HCT116 (cell line): ENCODE results near the gene DMXL1. TPM values are rescaled to one million over a fixed set of nuclear protein-coding genes. Genes with fewer than 3 reads are reported as not detected.

Experiments used
- ATAC-seq: fragments of 200-7000 bp; cut with Tn5 transposase; 2 replicates; pipeline ENCODE4 v1.9.1; 2020; ENCODE audit warnings: mild to moderate bottlenecking, moderate library complexity
- BruUV-seq: library from RNA; stranded (reverse); fragments of 400-500 nt; replicated peaks from 2 replicates; lab custom pipeline; 2021; lab: Mats Ljungman, UMichigan
- CTCF ChIA-PET: fragments of 300-600 bp; sonication (Branson Sonifier 250); formaldehyde crosslinking; loops from one replicate; lab custom pipeline; 2021; ENCODE audit warnings: antibody characterized with exemption; lab: Charles Lee
- POLR2A ChIA-PET: fragments of 300-600, 350-600 bp; sonication (Branson Sonifier 250); formaldehyde crosslinking; loops from one replicate; lab custom pipeline; 2021; ENCODE audit warnings: antibody characterized with exemption; lab: Charles Lee
- RAD21 ChIA-PET, 2 experiments: fragments of 300-600 bp; sonication (Branson Sonifier 250); formaldehyde crosslinking; loops; one replicate each; lab custom pipeline; 2023; ENCODE audit warnings: low total read pairs in 2 of 2; ENCODE audit not compliant: uncharacterized antibody in 2 of 2, unreplicated experiment in 2 of 2, low non-redundant PET in 1 of 2; lab: Charles Lee
- DNase-seq: peaks from one replicate; pipeline ENCODE4 v3.0.0-alpha.2; 2010; ENCODE audit warnings: low read depth, low spot score
- H2AFZ ChIP-seq: fragments of 200-600 bp; shearing (Covaris generic), sonication (generic); 2 replicates; pipeline ENCODE4 v1.6.1; 2017; ENCODE audit warnings: low read depth, mixed run types, mixed read lengths, antibody characterized with exemption, low read length; ENCODE audit not compliant: poor library complexity, severe bottlenecking
- H3K27ac ChIP-seq: 2 replicates; pipeline ENCODE4 v1.5.1; 2012; ENCODE audit warnings: low read depth, low read length
- H3K27me3 ChIP-seq: fragments of 200-600 bp; sonication (generic); 2 replicates; pipeline ENCODE4 v1.6.1; 2016; ENCODE audit warnings: mixed run types, low read length, mixed read lengths; ENCODE audit not compliant: insufficient read depth
- H3K36me3 ChIP-seq, 2 experiments: fragments of 200-500 bp in 1 of 2; fragments of 200-600 bp in 1 of 2; sonication (Bioruptor generic) in 1 of 2; sonication (generic) in 1 of 2; 2 replicates each; pipeline versions ENCODE4 v1.5.1 to v1.6.1; 2014 to 2016; ENCODE audit warnings: low read length in 2 of 2, inconsistent platforms in 1 of 2, mixed read lengths in 1 of 2, mixed run types in 1 of 2; ENCODE audit not compliant: insufficient read depth in 2 of 2, control insufficient read depth in 1 of 2
- H3K4me1 ChIP-seq, 2 experiments: fragments of 200-600 bp in 1 of 2; sonication (generic) in 1 of 2; 2 replicates each; pipeline versions ENCODE4 v1.5.1 to v1.6.1; 2012 to 2017; ENCODE audit warnings: low read length in 2 of 2, inconsistent platforms in 1 of 2, mild to moderate bottlenecking in 1 of 2, mixed read lengths in 1 of 2, mixed run types in 1 of 2, moderate library complexity in 1 of 2; ENCODE audit not compliant: insufficient read depth in 2 of 2, control insufficient read depth in 1 of 2
- H3K4me2 ChIP-seq: fragments of 200-600 bp; sonication (generic); 2 replicates; pipeline ENCODE4 v1.6.1; 2017; ENCODE audit warnings: mixed run types, low read length, mixed read lengths
- H3K4me3 ChIP-seq, 2 experiments: fragments of 200-600 bp in 1 of 2; sonication (generic) in 1 of 2; replicated peaks in 1 of 2; 2 replicates each; pipeline ENCODE4 v1.5.1; 2011 to 2016; ENCODE audit warnings: low read length in 2 of 2, control low read depth in 1 of 2, low read depth in 1 of 2, mild to moderate bottlenecking in 1 of 2, mixed read lengths in 1 of 2, mixed run types in 1 of 2
- H3K79me2 ChIP-seq: fragments of 200-600 bp; sonication (generic); 2 replicates; pipeline ENCODE4 v1.6.1; 2017; ENCODE audit warnings: mild to moderate bottlenecking, mixed run types, low read length, moderate library complexity, mixed read lengths; ENCODE audit not compliant: insufficient read depth
- H3K9ac ChIP-seq: fragments of 200-600 bp; sonication (generic); 2 replicates; pipeline ENCODE4 v1.6.1; 2016; ENCODE audit warnings: low read length, mixed read lengths
- H3K9me2 ChIP-seq: fragments of 200-600 bp; sonication (generic), shearing (Covaris generic); 2 replicates; pipeline ENCODE4 v1.6.1; 2017; ENCODE audit warnings: mixed run types, mild to moderate bottlenecking, moderate library complexity; ENCODE audit not compliant: insufficient read depth
- H3K9me3 ChIP-seq, 2 experiments: fragments of 200-500 bp in 1 of 2; fragments of 200-600 bp in 1 of 2; sonication (Bioruptor generic) in 1 of 2; sonication (generic) in 1 of 2; 2 replicates each; pipeline ENCODE4 v1.6.1; 2014 to 2017; ENCODE audit warnings: low read length in 2 of 2, mixed read lengths in 2 of 2, inconsistent platforms in 1 of 2, low read depth in 1 of 2, mild to moderate bottlenecking in 1 of 2, mixed run types in 1 of 2, moderate library complexity in 1 of 2; ENCODE audit not compliant: control insufficient read depth in 1 of 2, insufficient read depth in 1 of 2
- H4K20me1 ChIP-seq: fragments of 200-600 bp; sonication (generic), shearing (Covaris generic); 2 replicates; pipeline ENCODE4 v1.6.1; 2017; ENCODE audit warnings: mixed run types, mild to moderate bottlenecking, moderate library complexity; ENCODE audit not compliant: insufficient read depth
- CBX3 ChIP-seq: IDR thresholded peaks from 2 replicates; pipeline ENCODE4 v1.6.1; 2012; ENCODE audit warnings: low read depth
- CEBPB ChIP-seq: IDR thresholded peaks from 2 replicates; pipeline ENCODE4 v1.6.1; 2012; ENCODE audit warnings: low read depth
- CTCF ChIP-seq, 3 experiments: fragments of 200-600 bp in 1 of 3; sonication (generic) in 1 of 3; IDR thresholded peaks in 2 of 3; conservative IDR thresholded peaks in 1 of 3; 2 replicates each; pipeline ENCODE4 v1.5.1; 2012 to 2017; ENCODE audit warnings: low read depth in 2 of 3, low read length in 2 of 3, antibody characterized with exemption in 1 of 3, borderline replicate concordance in 1 of 3, control low read depth in 1 of 3, mild to moderate bottlenecking in 1 of 3, mixed read lengths in 1 of 3, mixed run types in 1 of 3, moderate library complexity in 1 of 3; ENCODE audit not compliant: insufficient read depth in 1 of 3
- FOSL1 ChIP-seq: IDR thresholded peaks from 2 replicates; pipeline ENCODE4 v1.6.1; 2012; ENCODE audit warnings: low read depth
- JUND ChIP-seq: IDR thresholded peaks from 2 replicates; pipeline ENCODE4 v1.6.1; 2012
- POLR2A ChIP-seq: IDR thresholded peaks from 2 replicates; pipeline ENCODE4 v1.7.0; 2011; ENCODE audit warnings: borderline replicate concordance; ENCODE audit not compliant: insufficient read depth, insufficient read length; ENCODE audit errors: extremely low read depth
- REST ChIP-seq: IDR thresholded peaks from 2 replicates; pipeline ENCODE4 v1.6.1; 2012; ENCODE audit warnings: low read depth
- intact Hi-C: fragments of 100-400 bp; cut with micrococcal nuclease; formaldehyde crosslinking; loops from 2 replicates; pipeline ENCODE4 v1.10.0; 2022
- total RNA-seq: library from RNA; stranded (reverse); gene quantifications from one replicate; pipeline ENCODE4 v1.2.1, GENCODE V29; 2021; ENCODE audit not compliant: unreplicated experiment

Gene DMXL1
- total RNA-seq, 1 experiment from 2014 or later, result 21.1 TPM

- no peaks in the 10 kb centered on the region for H3K9me3 ChIP-seq
- DNase-seq (no peak), ATAC-seq (no peak)
- no peak overlapping the region for H3K27ac ChIP-seq
- H4K20me1 ChIP-seq, result no peaks in the 10 kb centered on the region
- RAD21 ChIA-PET, result no interaction called here
- intact Hi-C loops, result no loop called here
- CTCF ChIA-PET, result no interaction called here
- H2AFZ ChIP-seq, result no peak overlapping the region
- POLR2A ChIA-PET, result no interaction called here
- no TSS peak for BruUV-seq
- H3K4me2 ChIP-seq, result peak overlapping the region; percentile 19; the same call in 1 of the 2 replicates
- H3K9ac ChIP-seq, result no peak overlapping the region
- H3K27me3 ChIP-seq, result no peaks in the 10 kb centered on the region
- H3K4me3 ChIP-seq, result no peak overlapping the region
- peaks cover 0 to 15% of the 10 kb centered on the region in 2 experiments; a peak in 2 of 4 replicates for H3K4me1 ChIP-seq
- TF ChIP-seq CBX3 (0 out of 2 replicates have a peak, but pooled peaks have one; percentile 18), JUND (no peak)
- H3K79me2 ChIP-seq, result no peaks in the 10 kb centered on the region
- no peaks in the 10 kb centered on the region for H3K9me2 ChIP-seq
- no peaks in the 10 kb centered on the region for H3K36me3 ChIP-seq
Observed at GRCh38 chr5:119031011-119031886, 39.6 kb upstream of the DMXL1 start.

- ATAC-seq, result peak; percentile 74
- Histone ChIP-seq H3K4me3 (no peak overlapping the region), H3K9me3 (no peaks in the 10 kb centered on the region), H3K79me2 (no peaks in the 10 kb centered on the region), H4K20me1 (no peaks in the 10 kb centered on the region), H3K4me2 (peak overlapping the region; percentile 19; the same call in 1 of the 2 replicates)
- CTCF ChIA-PET, result no interaction called here
- TF ChIP-seq REST, result no peak
- peak; percentile 12; the same call in 1 of the 2 replicates for TF ChIP-seq FOSL1
- TF ChIP-seq POLR2A, result no peak
- no peak for TF ChIP-seq CEBPB
- TF ChIP-seq CTCF (IDR thresholded peaks at IDR 0.05 in 2 of 3, conservative IDR thresholded peaks at IDR 0.05 in 1 of 3; ENCODE audit: borderline replicate concordance in 1 of 3, insufficient read depth in 1 of 3, low read depth in 2 of 3, low read length in 2 of 3), result no peak
- TF ChIP-seq, all 23 proteins: peak for 1
- H3K27ac ChIP-seq, result no peak overlapping the region
- H3K9me2 ChIP-seq, result no peaks in the 10 kb centered on the region
- peaks cover 2 to 19% of the 10 kb centered on the region in 2 experiments; a peak in 2 of 4 replicates for H3K4me1 ChIP-seq
- no peak overlapping the region for H2AFZ ChIP-seq
- ChIA-PET RAD21 (no interaction called here), POLR2A (no interaction called here)
- BruUV-seq, result no TSS peak
- H3K9ac ChIP-seq, result no peak overlapping the region
- intact Hi-C loops, result no loop called here
- no peaks in the 10 kb centered on the region for H3K36me3 ChIP-seq
- H3K27me3 ChIP-seq, result no peaks in the 10 kb centered on the region
- DNase-seq, result peak; percentile 34
Observed at GRCh38 chr5:119031905-119032304, 39.0 kb upstream of the DMXL1 start.
